BJ (cell line): ENCODE results near the gene LDB2. TPM values are rescaled to one million over a fixed set of nuclear protein-coding genes. Genes with fewer than 3 reads are reported as not detected.
A peak's percentile ranks its signal among the peaks of the same experiment; 100 is the strongest.

ENCODE experiments used
- CTCF ChIA-PET: fragments of 350-600 bp; formaldehyde crosslinking; extraction: SDS; loops from one replicate; lab custom pipeline; 2021; ENCODE audit warnings: antibody characterized with exemption, inconsistent platforms; lab: Yijun Ruan, JAX
- POLR2A ChIA-PET: fragments of 300-600 bp; sonication (Branson Sonifier 250); formaldehyde crosslinking; extraction: SDS; loops from one replicate; lab custom pipeline; 2021; ENCODE audit warnings: antibody characterized with exemption; lab: Charles Lee
- DNase-seq: peaks from one replicate; pipeline ENCODE4 v3.0.0-alpha.2; 2011; ENCODE audit warnings: low read depth
- H3K27me3 ChIP-seq: 2 replicates; pipeline ENCODE4 v1.6.0; 2011; ENCODE audit warnings: low read length; ENCODE audit not compliant: control insufficient read depth, insufficient read depth
- H3K36me3 ChIP-seq: 2 replicates; pipeline ENCODE4 v1.5.1; 2011; ENCODE audit warnings: low read length; ENCODE audit not compliant: control insufficient read depth, insufficient read depth
- H3K4me3 ChIP-seq: 2 replicates; pipeline ENCODE4 v1.5.1; 2011; ENCODE audit warnings: low read depth, mild to moderate bottlenecking, control low read depth, low read length
- CTCF ChIP-seq: IDR thresholded peaks from 2 replicates; pipeline ENCODE4 v1.5.1; 2011; ENCODE audit warnings: low read depth, mild to moderate bottlenecking, control low read depth, inconsistent platforms, low read length, moderate library complexity; ENCODE audit not compliant: insufficient read depth
- polyA plus RNA-seq: library from polyadenylated mRNA; depleted of rRNA; stranded (reverse); fragments of >200 nt; gene quantifications from 2 replicates; pipeline ENCODE4 v1.2.3, GENCODE V29; 2011

The LDB2 gene
- polyA plus RNA-seq, 1 experiment: 79.7 TPM

- TF ChIP-seq CTCF: no peak
- POLR2A ChIA-PET: no interaction called here
- no peak overlapping the region for H3K4me3 ChIP-seq
- DNase-seq: no peak
- CTCF ChIA-PET: interaction anchor here (1.6 kb wide), 1 partner anchor 233 kb away, joined by 3 read pairs; no protein-coding TSS in a partner anchor
- peaks cover 3% of the 10 kb centered on the region; the same call in 1 of the 2 replicates for H3K36me3 ChIP-seq
- H3K27me3 ChIP-seq: no peaks in the 10 kb centered on the region
Measured at GRCh38 chr4:16758255-16758654, 140.2 kb downstream of the LDB2 start.

GRCh38 chr4:16757080-16757521 is 141.3 kb downstream of the LDB2 start:
- no peak for DNase-seq
- Histone ChIP-seq H3K27me3 (no peaks in the 10 kb centered on the region), H3K4me3 (no peak overlapping the region), H3K36me3 (peaks cover 3% of the 10 kb centered on the region)
- POLR2A ChIA-PET: no interaction called here
- CTCF ChIA-PET: interaction anchor here (1.6 kb wide), 1 partner anchor 232 kb away, joined by 3 read pairs; no protein-coding TSS in a partner anchor
- TF ChIP-seq CTCF: no peak

- no peak for TF ChIP-seq CTCF
- CTCF ChIA-PET: interaction anchor here (0.7 to 1.5 kb wide), 2 partner anchors 10 to 581 kb away, joined by 3 to 4 read pairs; no protein-coding TSS in a partner anchor
- H3K27me3 ChIP-seq: no peaks in the 10 kb centered on the region
- peaks cover 3% of the 10 kb centered on the region for H3K36me3 ChIP-seq
- no peak for DNase-seq
- no peak overlapping the region for H3K4me3 ChIP-seq
- POLR2A ChIA-PET: no interaction called here
Measured at GRCh38 chr4:16754104-16754503, 144.3 kb downstream of the LDB2 start.

- ChIA-PET POLR2A (no interaction called here), CTCF (interaction anchor here (0.8 to 1.2 kb wide), 2 partner anchors 216 to 243 kb away, joined by 3 read pairs; no protein-coding TSS in a partner anchor)
- Histone ChIP-seq H3K36me3 (peaks cover 3% of the 10 kb centered on the region), H3K4me3 (no peak overlapping the region), H3K27me3 (no peaks in the 10 kb centered on the region)
- TF ChIP-seq CTCF: peak; percentile 26; the same call in 1 of the 2 replicates
- no peak for DNase-seq
Measured at GRCh38 chr4:16752150-16752549, 146.3 kb downstream of the LDB2 start.

GRCh38 chr4:16750882-16751642 is 147.4 kb downstream of the LDB2 start:
- DNase-seq: no peak
- Histone ChIP-seq H3K4me3 (no peak overlapping the region), H3K27me3 (no peaks in the 10 kb centered on the region), H3K36me3 (no peaks in the 10 kb centered on the region; the same call in none of the 2 replicates)
- CTCF ChIA-PET: no interaction called here
- no peak for TF ChIP-seq CTCF
- POLR2A ChIA-PET: no interaction called here
